Stimulated activated CD4-positive, alpha-beta T cell treated with anti-CD3 and anti-CD28 coated beads, Interleukin-4, amount 100 ng/mL, for 1 hour (primary cell): ENCODE results near the gene SLC39A11.

ENCODE experiments used
- DNase-seq: peaks from one replicate; pipeline ENCODE4 v3.0.0-alpha.2; 2020

Gene SLC39A11

DNA sequence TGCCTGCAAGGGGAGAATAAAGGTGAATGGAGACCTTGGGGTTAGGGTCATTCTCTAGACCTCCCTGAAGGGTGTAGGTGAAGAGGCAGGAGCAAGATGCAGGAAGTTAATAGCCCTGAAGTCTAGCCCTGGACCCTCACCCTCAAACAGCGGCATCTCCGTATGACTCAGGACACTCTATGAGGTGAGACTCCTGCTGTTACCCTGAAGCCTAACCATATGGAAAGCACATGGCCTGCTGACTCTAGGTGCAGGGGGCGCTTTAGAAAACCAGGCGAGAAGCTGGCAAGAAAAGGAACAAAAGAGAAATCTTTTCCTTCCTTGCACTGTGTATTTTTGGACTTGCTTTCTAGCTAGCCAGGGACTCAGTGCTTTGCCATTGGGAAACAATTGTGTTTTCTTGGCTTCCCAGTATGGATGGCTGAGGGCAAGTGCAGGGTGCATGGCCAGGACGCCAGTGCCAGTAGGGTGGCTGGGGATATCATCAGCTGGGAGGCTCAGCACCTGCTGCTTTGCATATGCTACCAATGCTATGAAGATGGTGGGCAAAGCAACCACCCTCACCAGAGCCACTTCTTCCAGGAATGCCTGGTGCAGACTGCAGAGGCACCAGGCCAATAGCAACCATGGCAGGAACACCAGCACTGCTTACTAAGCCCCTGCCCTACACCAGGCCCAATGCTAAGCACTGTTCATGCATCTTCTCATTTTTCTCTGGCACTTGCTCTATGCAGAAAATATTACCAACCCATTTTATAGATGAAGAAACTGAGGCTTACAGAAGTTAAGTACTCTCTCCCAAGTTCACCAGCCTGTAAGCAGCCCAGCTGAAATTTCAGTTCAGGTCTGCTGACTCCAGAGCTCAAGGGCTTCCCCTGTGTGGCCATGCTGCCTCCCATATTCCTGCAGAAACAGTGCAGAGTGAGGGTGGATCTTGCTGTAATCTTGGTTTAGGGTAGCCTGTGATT is 425.1 kb downstream of the SLC39A11 start:
- DNase-seq = no peak

GRCh38 chr17:72665852-72666851 is 426.3 kb downstream of the SLC39A11 start:
- DNase-seq = no peak

- DNase-seq = no peak
Measured at GRCh38 chr17:72662827-72663190, 429.7 kb downstream of the SLC39A11 start.

DNA sequence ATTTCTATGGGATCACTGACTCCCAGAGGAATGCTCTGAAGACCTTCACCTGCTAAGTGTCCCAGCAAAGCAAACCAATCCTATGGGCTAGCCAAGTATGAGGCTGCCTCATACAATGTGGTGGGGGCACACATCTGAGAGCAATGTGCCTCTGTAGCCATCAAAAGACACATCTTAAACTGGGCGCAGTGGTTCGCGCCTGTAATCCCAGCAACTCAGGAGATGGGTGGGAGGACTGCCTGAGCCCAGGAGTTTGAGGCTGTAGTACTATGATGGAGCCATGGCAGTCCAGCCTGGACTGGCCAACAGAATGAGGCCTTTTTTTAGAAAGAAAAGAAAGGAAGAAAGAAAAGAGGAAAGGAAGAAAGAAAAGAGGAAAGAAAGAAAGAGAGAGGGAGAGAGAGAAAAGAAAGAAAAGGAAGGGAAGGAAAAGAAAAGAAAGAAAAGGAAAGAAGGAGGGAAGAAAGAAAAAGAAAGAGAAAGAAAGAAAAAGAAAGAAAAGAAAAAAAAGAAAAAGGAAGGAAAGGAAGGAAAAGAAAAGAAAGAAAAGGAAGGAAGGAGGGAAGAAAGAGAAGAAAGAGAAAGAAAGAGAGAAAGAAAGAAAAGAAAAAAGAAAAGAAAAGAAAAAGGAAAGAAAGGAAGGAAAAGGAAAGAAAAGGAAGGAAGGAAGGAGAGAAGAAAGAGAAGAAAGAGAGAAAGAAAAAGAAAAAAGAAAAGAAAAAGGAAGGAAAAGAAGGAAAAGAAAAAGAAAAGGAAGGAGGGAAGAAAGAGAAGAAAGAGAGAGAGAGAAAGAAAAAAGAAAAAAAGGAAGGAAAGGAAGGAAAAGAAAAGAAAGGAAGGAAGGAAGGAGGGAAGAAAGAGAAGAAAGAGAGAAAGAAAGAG is 430.3 kb downstream of the SLC39A11 start:
- DNase-seq = no peak

DNA sequence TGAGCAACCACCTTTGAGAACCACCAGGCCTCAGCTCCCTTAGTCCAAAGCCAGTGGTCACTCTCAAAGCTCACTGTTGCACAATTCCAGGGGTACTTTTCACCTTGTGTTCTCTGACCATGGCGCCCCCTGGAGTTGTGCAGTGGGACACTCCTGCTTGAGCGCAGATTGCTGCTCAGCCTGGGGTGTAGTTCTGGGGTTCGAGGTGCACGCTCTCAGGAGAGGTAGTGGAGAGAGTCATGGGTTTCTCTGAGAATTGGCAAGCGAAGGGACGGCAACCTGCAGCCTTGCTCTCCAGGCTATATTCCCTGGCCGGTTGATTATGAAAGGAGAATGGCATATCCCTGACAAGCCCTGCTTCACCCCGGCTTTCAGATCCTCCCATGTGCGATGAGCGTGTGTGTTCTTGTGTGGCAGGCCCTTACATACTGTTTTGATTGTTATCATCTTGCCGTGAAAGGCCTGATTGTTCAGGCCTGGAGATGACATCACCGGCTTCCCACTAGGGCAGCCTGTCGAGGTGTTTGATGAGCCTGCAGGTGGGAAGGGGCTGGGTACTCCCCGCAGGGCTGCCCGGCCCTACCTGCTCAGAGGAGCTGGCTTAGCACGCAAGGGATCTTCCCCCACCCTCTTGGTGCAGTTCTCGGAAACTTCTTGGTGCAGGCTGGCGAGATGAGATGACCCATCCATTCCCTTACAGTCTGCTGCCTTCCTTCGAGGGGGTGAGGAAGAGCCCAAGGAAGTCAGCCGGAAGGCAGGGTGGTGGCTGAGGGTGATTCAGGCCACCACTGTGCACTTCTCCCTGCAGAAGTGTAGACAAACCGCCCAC is 431.2 kb downstream of the SLC39A11 start:
- DNase-seq = no peak

GRCh38 chr17:72660274-72661115 is 432.0 kb downstream of the SLC39A11 start:
- DNase-seq = no peak

DNA sequence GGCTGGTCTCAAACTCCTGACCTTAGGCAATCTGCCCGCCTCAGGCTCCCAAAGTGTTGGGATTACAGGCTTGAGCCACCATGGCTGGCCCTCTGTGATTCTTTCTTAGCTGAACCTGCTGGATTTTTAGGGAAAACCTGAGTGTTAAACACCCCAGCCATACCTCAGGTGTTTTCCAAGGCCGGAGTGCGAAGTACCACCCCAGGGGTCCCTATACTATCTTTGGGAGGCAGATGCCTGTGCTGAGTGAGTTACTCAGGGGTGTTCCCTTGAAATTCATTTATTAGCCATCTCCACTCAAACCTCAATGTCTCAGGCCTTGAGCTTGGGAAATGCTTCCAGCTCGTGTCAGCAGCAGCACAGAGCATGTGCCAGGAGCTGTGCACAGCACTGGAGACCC is 432.7 kb downstream of the SLC39A11 start:
- DNase-seq = no peak

- no peak for DNase-seq
Measured at GRCh38 chr17:72658675-72659074, 433.8 kb downstream of the SLC39A11 start.

- no peak for DNase-seq
Measured at GRCh38 chr17:72657467-72658317, 434.8 kb downstream of the SLC39A11 start.

DNA sequence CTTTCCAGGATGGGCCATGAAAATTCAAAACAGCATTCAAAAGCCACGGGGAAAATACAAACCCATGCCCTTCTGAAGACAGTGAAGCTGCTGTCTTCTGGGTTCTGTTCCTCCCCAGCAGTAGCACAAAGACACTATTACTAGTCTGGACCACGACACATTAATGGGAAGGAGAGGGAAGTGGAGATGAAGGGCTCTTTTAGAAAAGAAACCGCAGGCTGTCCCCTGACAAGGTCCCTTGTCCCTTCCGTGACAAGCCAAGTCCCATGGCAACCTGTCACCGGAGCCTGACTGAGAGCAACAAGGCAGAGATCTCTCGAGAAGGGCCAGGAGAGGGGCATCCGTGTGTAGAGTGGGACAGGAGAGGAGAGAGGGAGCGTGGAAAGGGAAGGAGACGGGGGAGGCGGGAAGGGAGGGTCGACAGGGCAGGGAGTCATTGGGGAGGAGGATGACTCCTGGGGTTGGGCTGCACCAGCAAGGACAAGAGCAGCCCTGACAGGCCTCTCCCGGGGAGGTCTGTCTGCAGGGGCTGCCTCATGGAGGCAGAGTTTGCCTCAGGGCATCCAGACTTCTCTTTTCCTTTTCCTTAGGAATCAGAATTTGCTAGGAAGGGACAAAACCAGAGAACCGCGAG is 436.2 kb downstream of the SLC39A11 start:
- no peak for DNase-seq

DNA sequence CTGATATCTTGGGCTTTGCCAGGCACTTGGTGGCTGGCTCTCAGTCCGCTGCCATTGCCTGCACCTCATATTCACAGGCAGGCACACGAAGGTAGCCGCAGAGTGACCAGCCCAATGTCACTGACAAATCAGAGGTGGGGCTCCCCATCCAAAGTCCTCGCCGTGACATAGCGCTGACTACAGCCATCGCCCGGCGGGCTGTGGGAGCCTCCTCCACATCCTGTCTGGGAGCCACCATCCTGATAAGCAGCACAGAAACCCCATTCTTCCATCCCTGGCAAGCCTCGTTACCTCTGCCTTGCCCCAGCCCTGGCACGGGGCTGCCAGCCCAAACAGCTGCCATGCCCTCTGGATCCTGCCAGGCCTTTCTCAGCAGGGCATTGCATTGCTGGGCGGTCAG is 437.8 kb downstream of the SLC39A11 start:
- DNase-seq = no peak

GRCh38 chr17:72651988-72652387 is 440.5 kb downstream of the SLC39A11 start:
- no peak for DNase-seq

DNA sequence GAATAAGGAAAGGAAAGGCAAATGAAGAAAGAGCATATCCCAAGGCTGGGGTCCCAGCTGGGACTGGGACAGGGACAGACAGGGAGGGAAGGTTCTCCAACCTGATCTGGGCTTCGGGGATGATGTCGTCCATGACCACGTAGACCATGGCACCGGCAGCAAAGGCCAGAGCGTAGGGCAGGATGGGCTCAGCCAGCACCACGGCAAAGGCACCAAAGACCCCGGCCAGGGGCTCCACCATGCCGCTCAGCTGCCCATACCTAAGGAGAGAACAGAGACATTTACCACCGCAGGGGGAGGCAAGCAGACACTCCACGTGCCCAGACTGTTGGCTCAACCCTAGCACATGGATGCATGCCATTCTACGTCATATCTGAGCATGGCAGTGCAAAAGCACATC is 443.8 kb downstream of the SLC39A11 start:
- DNase-seq = no peak

- DNase-seq = no peak
Measured at GRCh38 chr17:72646176-72646575, 446.3 kb downstream of the SLC39A11 start.

GRCh38 chr17:72644492-72644891 is 448.0 kb downstream of the SLC39A11 start:
- DNase-seq = no peak

GRCh38 chr17:72643575-72644216 is 448.8 kb downstream of the SLC39A11 start:
- DNase-seq = no peak

DNA sequence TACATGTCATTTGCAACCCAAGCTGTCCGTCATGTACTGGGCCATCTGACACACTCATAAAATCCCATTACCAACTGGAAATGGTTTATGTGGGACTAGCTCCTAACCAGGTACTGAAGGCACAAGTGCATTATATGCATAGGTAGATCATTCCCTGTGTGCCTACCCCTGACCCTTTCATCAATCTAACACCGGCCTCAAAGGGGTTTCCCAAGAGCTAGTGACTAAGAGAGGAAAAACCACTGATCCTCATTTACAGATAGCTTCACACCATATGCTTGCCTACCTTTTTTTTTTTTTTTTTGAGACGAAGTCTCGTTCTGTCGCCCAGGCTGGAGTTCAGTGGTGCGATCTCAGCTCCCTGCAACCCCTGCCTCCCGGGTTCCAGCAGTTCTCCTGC is 449.8 kb downstream of the SLC39A11 start:
- no peak for DNase-seq

DNA sequence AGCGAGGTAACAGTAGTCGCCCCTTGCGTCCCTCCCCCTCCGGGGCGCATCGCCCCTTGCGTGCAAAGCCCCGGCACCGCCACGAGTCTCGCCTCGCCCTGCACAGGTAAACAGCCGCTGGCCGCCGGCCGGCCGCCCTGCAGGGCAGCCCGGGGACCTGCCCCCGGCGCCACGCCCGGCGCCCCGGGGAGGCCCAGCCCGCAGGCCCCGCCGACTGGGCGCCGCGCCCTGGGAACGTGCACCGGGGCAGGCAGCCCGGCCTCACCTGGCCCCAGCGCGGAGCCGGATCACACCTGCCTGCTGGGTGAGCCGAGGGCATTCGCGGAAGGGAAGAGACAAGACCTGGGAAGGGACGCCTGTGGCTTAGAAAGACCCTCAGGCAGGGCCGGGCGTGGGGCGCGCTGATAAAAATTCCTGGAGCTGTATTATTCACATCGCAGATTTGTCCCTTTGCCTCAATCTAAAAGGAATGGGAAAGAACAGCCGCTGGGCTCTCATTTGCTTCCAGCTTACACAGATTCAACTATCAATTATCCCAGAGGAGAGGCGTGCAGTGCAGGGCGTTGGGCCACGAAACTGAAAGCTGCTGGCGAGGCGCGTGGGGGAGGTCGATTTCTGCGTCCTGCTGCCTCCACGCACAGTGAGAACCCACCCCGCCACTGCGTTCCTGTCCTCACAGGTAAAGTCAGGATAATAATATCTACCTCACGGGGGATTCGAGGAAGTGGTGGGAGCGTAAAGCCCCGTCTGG is 451.9 kb downstream of the SLC39A11 start:
- DNase-seq = no peak
